Loucy (cell line): ENCODE measurements around the gene HRH2.

ENCODE experiments used
- H2AFZ ChIP-seq: fragments of 200-600 bp; sonication (generic); 2 replicates; pipeline ENCODE4 v1.6.0; 2016; ENCODE audit warnings: antibody characterized with exemption, mild to moderate bottlenecking, low read length, moderate library complexity
- H3F3A ChIP-seq: fragments of 200-600 bp; 2 replicates; pipeline ENCODE4 v1.6.0; 2016; ENCODE audit warnings: antibody characterized with exemption, low read depth, mild to moderate bottlenecking
- H3K27me3 ChIP-seq: fragments of 200-600 bp; sonication (generic); 2 replicates; pipeline ENCODE4 v1.6.1; 2014; ENCODE audit warnings: low read length, mild to moderate bottlenecking; ENCODE audit not compliant: insufficient read depth, poor library complexity, severe bottlenecking
- H3K36me3 ChIP-seq: fragments of 200-600 bp; sonication (generic); 2 replicates; pipeline ENCODE4 v1.6.1; 2016; ENCODE audit warnings: low read length; ENCODE audit not compliant: insufficient read depth
- H3K4me1 ChIP-seq: fragments of 200-600 bp; sonication (generic); 2 replicates; pipeline ENCODE4 v1.5.1; 2014; ENCODE audit warnings: low read length, mild to moderate bottlenecking; ENCODE audit not compliant: insufficient read depth, poor library complexity, severe bottlenecking
- H3K4me2 ChIP-seq: fragments of 200-600 bp; sonication (generic); 2 replicates; pipeline ENCODE4 v1.6.0; 2014; ENCODE audit warnings: antibody characterized with exemption, low read length, low read depth, mild to moderate bottlenecking; ENCODE audit not compliant: poor library complexity, severe bottlenecking
- H3K4me3 ChIP-seq: fragments of 200-600 bp; sonication (generic); 2 replicates; pipeline ENCODE4 v1.5.1; 2014; ENCODE audit warnings: low read length, mild to moderate bottlenecking, mixed read lengths; ENCODE audit not compliant: poor library complexity, severe bottlenecking
- H3K79me2 ChIP-seq: fragments of 200-600 bp; sonication (generic); 2 replicates; pipeline ENCODE4 v1.6.1; 2014; ENCODE audit warnings: low read length; ENCODE audit not compliant: insufficient read depth
- H3K9ac ChIP-seq: fragments of 200-600 bp; sonication (generic); 2 replicates; pipeline ENCODE4 v1.6.0; 2014; ENCODE audit warnings: mild to moderate bottlenecking, low read depth, low read length, moderate library complexity; ENCODE audit not compliant: poor library complexity, severe bottlenecking
- H3K9me2 ChIP-seq: fragments of 200-600 bp; sonication (generic); replicated peaks from 2 replicates; pipeline ENCODE4 v1.6.1; 2016; ENCODE audit warnings: low read depth, low read length, mixed read lengths
- H3K9me3 ChIP-seq: fragments of 200-600 bp; sonication (generic); 2 replicates; pipeline ENCODE4 v1.6.1; 2014; ENCODE audit warnings: mild to moderate bottlenecking, antibody characterized with exemption, low read length, low read depth; ENCODE audit not compliant: insufficient read depth
- H4K20me1 ChIP-seq: fragments of 200-600 bp; sonication (generic); 2 replicates; pipeline ENCODE4 v1.6.0; 2014; ENCODE audit warnings: antibody characterized with exemption, low read length, mild to moderate bottlenecking; ENCODE audit not compliant: insufficient read depth, poor library complexity, severe bottlenecking
- CTCF ChIP-seq: fragments of 200-600 bp; sonication (generic); conservative IDR thresholded peaks from 2 replicates; pipeline ENCODE4 v1.5.1; 2014; ENCODE audit warnings: mild to moderate bottlenecking, antibody characterized with exemption, low read length
- EZH2phosphoT487 ChIP-seq: fragments of 200-600 bp; IDR thresholded peaks from 2 replicates; pipeline ENCODE4 v1.6.1; 2018; ENCODE audit warnings: antibody characterized with exemption, mild to moderate bottlenecking, moderate library complexity, borderline replicate concordance

HRH2 gene

GRCh38 chr5:175687231-175687701, 29.4 kb downstream of the HRH2 start:
- Histone ChIP-seq H3K79me2 (no peaks in the 10 kb centered on the region), H3K4me3 (no peak overlapping the region), H3K4me1 (no peaks in the 10 kb centered on the region), H3K4me2 (no peak overlapping the region), H3K9me2 (no peaks in the 10 kb centered on the region), H3K36me3 (peaks cover 3% of the 10 kb centered on the region; the same call in 1 of the 2 replicates), H3K27me3 (no peaks in the 10 kb centered on the region), H3K9me3 (no peaks in the 10 kb centered on the region), H4K20me1 (no peaks in the 10 kb centered on the region), H3F3A (no peaks in the 10 kb centered on the region), H3K9ac (no peak overlapping the region), H2AFZ (no peak overlapping the region)
- TF ChIP-seq CTCF: no peak
- TF ChIP-seq EZH2phosphoT487: no peak

GRCh38 chr5:175688352-175689146, 30.7 kb downstream of the HRH2 start:
- no peak overlapping the region for H3K4me3 ChIP-seq
- H3K79me2 ChIP-seq: no peaks in the 10 kb centered on the region
- no peaks in the 10 kb centered on the region for H3K9me2 ChIP-seq
- H4K20me1 ChIP-seq: no peaks in the 10 kb centered on the region
- no peak overlapping the region for H2AFZ ChIP-seq
- no peaks in the 10 kb centered on the region for H3K4me1 ChIP-seq
- H3K9me3 ChIP-seq: no peaks in the 10 kb centered on the region
- no peaks in the 10 kb centered on the region for H3F3A ChIP-seq
- no peaks in the 10 kb centered on the region for H3K36me3 ChIP-seq
- no peaks in the 10 kb centered on the region for H3K27me3 ChIP-seq
- no peak overlapping the region for H3K9ac ChIP-seq
- TF ChIP-seq EZH2phosphoT487: no peak
- no peak for TF ChIP-seq CTCF
- no peak overlapping the region for H3K4me2 ChIP-seq

GRCh38 chr5:175689147-175689991, 31.5 kb downstream of the HRH2 start:
- no peaks in the 10 kb centered on the region for H3K27me3 ChIP-seq
- TF ChIP-seq EZH2phosphoT487 (no peak), CTCF (no peak)
- no peaks in the 10 kb centered on the region for H4K20me1 ChIP-seq
- no peak overlapping the region for H3K4me3 ChIP-seq
- no peaks in the 10 kb centered on the region for H3K79me2 ChIP-seq
- H3K4me1 ChIP-seq: peaks cover 5% of the 10 kb centered on the region
- no peak overlapping the region for H3K4me2 ChIP-seq
- H2AFZ ChIP-seq: no peak overlapping the region
- no peaks in the 10 kb centered on the region for H3K9me3 ChIP-seq
- no peak overlapping the region for H3K9ac ChIP-seq
- H3K9me2 ChIP-seq: no peaks in the 10 kb centered on the region
- H3F3A ChIP-seq: no peaks in the 10 kb centered on the region
- no peaks in the 10 kb centered on the region for H3K36me3 ChIP-seq
